ENCODE results near the gene CARNS1.

GRCh38 chr11:67400251-67400941 is 15.1 kb upstream of the CARNS1 start:
- no peak for TF ChIP-seq CTCF (conservative IDR thresholded peaks at IDR 0.05)
- TF ChIP-seq ZFX (IDR thresholded peaks at IDR 0.05) = no peak
